ENCODE measurements around the gene BICDL1. TPM values are rescaled to one million over a fixed set of nuclear protein-coding genes. Genes with fewer than 3 reads are reported as not detected.
"Not testable (repeated sequence)": the region's sequence is repeated elsewhere in the genome, so short reads cannot be mapped to it uniquely, and the experiment has no call there.

BICDL1 gene
- polyA plus RNA-seq, 3 donors, result 34.7 to 62.4 (median 35.3) TPM

DNA sequence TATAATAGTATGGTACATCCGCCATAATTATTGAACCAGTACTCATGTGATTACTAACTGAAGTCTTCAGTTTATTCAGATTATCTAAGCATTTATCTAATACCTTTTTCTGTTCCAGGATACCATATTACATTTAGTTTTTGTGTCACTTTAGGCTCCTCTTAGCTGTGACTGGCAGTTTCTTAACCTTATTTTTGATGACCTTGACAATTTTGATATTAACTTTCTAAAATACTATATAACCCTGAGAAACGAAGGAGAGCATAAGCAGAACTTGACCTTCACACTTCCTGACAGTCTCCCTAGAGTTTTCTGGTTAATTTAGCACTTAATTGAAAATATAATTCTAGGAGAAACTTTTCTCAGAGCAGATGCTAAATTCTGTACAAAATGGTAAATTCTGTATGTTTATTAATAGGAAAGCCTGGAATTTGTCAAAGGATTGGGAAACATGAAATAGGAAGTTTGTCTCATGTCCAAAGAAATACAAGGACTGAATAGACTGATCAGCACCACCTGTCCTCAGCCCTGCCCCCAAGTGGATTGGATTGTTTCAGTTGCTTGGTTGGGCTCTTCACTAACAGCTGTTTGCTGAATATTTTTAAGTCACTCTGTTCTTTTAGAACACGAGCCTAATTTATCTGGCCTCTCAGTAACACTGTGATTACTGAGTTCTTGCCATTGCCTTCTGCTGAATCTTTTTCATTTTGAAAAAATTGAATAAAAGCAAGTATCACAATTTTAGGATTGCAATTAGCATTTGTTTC lies 6.0 kb downstream of the BICDL1 start:
- DNase-seq (ENCODE audit: extremely low read depth in 1 of 11, low read depth in 9 of 11, low spot score in 4 of 11), result no peak

DNA sequence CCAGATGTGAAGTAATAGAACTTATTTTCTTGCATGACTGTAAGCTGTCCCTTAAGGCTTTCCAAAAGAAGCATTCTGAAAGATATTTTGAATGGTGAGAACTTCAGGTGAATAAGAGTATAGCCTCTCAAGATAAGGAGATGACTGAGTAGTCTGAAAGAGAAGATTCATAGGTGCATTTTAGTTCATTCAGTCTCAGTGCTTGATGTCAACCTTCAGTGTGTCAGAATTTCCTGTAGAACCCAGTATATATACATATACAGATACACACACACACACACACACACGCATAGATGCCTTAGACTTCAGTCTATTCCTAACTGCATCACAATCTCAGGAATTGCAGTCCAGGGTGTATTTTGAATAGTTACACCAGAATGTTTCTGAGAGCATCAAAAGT lies 7.4 kb downstream of the BICDL1 start:
- DNase-seq (ENCODE audit: extremely low read depth in 1 of 11, low read depth in 9 of 11, low spot score in 4 of 11), result no peak

DNA sequence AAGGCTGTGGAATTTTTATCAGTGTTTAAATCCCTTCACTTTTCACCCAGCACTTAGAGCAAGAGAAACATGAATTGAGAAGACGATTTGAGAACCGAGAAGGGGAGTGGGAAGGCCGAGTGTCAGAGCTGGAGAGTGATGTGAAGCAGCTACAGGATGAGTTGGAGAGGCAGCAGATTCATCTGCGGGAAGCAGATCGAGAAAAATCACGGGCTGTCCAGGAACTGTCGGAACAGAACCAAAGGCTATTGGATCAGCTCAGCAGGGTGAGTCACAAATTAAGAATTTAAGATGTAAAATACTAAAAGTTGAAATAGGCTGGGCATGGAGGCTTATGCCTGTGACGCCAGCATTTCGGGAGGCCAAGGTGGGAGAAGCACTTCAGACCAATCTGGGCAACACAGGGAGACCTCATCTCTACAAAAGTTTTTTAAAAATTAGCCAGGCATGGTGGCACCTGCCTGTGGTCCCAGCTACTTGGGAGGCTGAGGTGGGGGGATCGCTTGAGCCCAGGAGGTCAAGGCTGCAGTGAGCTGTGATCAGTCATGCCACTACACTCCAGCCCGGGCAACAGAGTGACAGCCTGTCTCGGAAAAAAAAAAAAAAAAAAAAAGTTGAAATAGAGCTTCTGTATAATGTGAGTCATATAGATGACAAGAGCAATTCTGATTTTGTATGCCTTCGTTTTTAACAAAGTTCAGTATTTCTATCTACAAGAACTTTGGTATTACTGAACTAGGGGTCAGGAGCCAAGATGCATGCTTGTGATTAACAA lies 9.6 kb downstream of the BICDL1 start:
- DNase-seq (ENCODE audit: extremely low read depth in 1 of 11, low read depth in 9 of 11, low spot score in 4 of 11), result no peak

DNA sequence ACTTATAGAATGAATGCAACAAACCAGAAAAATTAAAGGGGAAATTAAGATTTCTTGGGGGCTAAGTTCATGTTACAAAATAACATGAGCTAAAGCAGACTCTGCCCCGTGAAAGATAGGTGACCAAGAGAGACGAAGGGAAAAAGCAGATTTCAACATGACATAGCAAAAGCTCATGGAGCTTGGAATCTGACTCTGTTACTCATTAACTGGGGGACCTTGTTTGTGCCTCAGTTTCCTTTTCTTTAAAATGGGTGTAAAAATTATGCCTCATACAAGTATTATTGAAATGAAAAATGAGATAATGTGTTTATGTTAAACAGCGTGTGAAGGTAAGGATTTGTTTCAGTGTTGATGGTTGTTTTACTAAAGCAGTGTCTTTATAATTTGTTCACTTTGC lies 11.5 kb downstream of the BICDL1 start:
- no peak for DNase-seq (ENCODE audit: extremely low read depth in 1 of 11, low read depth in 9 of 11, low spot score in 4 of 11)

DNA sequence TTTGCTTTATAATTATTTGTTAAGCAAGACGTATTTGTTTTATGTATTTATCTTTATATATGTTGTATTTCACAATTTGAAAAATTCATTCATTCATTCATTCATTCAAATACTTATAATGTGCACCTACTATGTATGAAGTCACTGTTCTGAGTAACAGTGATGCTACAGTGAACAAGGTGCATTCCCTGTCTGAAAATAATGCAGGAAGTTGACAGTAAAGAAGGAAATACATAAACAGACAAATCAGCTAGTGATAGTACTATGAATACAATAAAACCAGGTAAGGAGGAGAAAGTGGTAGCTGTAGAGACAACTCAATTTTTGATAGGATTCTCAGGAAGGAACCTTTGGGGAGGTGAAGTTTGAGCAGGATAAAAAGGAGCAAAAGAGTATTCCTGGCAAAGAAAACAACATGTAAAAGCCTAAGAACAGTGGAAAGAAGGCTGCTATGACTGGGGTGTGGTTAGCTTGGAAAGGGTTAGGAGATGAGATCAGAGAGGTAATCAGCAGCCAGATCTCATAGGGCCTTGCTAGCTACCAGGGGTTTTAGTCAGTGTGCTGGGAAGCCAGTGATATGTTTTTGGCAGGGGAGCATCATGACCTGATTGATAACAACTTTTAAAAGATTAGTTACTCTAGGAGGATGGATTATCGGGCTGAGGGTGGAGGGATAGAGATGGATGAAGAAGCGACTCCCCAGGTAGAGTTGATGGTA lies 17.4 kb downstream of the BICDL1 start:
- DNase-seq (ENCODE audit: extremely low read depth in 1 of 11, low read depth in 9 of 11, low spot score in 4 of 11), result no peak

DNA sequence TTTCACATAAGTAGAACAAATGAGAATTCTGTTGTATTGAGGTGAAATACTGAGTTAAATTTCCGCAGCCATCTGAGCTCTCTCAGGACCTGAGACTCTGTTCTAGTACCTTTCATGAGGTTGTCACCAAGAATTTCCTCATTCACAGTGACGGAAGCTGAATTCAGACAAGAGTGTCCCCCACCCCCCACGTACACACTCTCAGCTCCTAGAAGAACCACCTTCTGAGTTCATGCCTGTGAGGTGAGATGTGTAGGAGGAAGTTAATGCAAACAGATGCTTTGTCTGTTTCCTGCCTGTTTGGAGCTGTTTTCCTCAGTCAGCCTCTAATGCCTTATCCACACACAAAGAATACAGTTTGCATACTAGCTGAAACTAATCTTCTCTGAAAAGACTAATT lies 18.2 kb downstream of the BICDL1 start:
- DNase-seq (ENCODE audit: extremely low read depth in 1 of 11, low read depth in 9 of 11, low spot score in 4 of 11), result no peak

DNA sequence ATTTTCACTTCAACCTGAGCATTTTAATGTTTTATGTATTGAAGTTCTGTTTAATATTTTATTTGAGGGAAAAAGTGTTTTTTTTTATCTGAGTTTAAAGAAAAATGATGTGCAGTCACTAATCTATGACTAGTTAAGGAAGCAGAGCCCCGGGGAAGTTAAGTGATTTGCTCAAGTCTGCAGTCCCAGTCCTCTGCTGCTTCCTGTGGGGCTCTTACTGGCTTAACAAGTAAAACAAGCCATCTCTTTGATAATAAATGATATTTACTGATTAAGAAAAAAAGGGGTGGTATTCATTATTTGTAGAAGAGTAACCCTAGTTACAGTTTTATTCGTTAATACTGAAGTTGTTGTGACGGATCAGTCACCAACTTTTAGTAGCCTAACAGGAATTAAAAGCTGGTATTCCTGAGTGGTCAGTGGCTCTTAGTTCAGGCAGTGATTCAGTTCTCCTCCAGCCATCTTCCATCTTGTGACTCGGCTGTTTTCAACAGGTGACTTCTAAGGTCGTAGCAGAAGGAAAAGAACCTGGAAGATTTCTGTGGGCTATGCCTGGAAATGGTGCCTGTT lies 21.7 kb downstream of the BICDL1 start:
- DNase-seq (ENCODE audit: extremely low read depth in 1 of 11, low read depth in 9 of 11, low spot score in 4 of 11), result no peak

DNA sequence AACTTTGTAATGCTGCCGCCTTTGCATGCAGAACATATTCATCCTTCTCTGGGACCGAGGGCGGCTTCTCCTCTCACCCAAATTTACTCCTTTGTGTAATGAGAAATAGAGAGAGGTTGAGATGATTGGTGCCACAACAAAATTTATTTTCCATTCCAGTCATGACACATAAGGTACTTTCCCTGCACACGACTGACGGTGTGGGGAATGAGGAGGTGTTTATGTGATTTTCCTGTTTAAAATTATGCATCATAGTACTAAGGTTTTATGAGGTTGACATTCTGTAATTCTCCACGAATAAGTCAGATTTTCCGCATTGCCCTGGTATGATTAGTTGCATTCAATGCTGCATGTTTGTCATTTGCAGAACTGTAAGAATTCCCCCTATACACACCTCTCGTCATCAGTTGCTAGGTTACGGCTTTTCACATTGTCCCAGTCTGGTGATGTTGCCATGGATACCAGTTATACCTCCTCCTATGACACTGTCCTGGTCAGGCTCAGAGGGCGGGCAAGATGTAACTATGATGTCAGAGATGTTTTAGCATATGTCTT lies 23.1 kb downstream of the BICDL1 start:
- DNase-seq (ENCODE audit: extremely low read depth in 1 of 11, low read depth in 9 of 11, low spot score in 4 of 11), result peak in 1 of 11 donors; percentile 2

DNA sequence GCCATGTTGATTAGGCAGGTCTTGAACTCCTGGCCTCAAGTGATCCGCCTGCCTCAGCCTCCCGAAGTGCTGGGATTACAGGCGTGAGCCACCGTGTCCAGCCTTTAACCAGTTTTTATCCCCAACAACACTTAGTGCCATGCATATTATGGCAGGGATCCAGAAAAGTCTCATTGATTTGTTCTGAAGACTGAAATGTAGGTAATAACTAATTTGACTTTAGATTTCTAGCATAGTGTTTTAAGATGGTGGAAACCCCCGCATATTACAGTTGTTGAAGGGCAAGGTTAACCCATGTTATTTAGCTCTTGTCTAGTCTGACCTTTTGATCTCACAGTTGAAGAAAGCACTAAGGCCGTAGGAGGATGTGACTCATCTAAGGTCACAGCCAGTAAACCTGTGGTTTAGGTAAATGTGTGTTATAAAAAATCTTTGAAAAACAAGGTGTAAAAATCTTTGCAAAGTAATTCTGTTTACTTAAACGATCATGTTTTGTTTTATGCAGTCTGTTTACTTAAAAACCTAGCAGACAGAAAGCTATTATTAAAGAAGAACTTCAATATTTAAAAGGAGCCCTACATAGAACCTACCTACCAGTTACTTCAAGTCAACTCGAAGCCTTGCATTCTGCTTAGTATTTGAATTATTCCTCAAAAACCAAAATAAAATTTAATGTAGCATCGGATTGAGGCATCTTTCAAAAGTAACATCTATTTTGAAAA lies 24.8 kb downstream of the BICDL1 start:
- no peak for DNase-seq (ENCODE audit: extremely low read depth in 1 of 11, low read depth in 9 of 11, low spot score in 4 of 11)

DNA sequence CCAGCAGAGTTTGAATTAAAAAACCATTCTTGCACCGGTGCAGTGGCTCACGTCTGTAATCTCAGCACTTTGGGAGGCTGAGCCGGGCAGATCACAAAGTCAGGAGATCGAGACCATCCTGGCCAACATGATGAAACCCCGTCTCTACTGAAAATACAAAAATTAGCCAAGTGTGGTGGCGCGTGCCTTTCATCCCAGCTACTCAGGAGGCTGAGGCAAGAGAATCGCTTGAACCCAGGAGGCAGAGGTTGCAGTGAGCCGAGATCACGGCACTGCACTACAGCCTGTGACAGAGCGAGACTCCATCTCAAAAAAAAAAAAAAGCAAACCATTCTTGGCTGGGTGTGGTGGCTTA lies 25.3 kb downstream of the BICDL1 start:
- DNase-seq (ENCODE audit: extremely low read depth in 1 of 11, low read depth in 9 of 11, low spot score in 4 of 11), result not testable (repeated sequence)

DNA sequence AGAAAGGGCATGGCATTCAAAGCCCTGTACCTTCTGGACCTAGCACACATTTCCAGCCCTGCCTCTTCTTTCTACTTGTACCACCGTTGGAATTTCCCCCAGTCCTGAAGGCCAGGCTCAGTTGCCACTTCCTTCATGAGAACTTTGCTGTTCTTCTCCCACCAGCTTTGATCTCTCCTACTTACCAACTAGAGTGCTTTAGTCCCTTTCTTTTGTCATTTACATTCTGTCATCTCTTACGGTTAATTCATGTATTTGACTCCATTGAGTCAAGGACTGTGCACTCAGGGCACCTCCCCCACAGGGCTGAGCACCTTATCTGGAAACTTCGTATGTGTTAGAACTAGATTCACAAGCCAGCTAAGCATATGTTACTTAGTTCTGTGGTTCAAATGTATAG lies 26.3 kb downstream of the BICDL1 start:
- no peak for DNase-seq (ENCODE audit: extremely low read depth in 1 of 11, low read depth in 9 of 11, low spot score in 4 of 11)

DNA sequence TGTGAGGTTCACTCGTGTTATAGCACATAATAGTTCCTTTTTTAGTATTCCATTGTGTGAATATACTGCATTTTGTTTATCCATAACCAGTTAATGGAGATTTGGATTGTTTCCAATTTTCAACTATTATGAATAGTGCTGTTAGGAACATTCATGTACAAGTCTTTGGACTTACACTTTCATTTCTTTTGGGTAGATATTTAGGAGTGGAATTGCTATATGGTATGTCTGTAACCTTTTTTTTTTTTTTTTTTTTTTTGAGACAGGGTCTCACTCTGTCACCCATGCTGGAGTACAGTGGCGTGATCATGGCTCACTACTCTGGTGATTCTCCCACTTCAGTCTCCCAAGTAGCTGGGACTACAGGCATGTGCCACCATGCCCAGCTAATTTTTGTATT lies 27.2 kb downstream of the BICDL1 start:
- DNase-seq (ENCODE audit: extremely low read depth in 1 of 11, low read depth in 9 of 11, low spot score in 4 of 11), result not testable (repeated sequence)

DNA sequence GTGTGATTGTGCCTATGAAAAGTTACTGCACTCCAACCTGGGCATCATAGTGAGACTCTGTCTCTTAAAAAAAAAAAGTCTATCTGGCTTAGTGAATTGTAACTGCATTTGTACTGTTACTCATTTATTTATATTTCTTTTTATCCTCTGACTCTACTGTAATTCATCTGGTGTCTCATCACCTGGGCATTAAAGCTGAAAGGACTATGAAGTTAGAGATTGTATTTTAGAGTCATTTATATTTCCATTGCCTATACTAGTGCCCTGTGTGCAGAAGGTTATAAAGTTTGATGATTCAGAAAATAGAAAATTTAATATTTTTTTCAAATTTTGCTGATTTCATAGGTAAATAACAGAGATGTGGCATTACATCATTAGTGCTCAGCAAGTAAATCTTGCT lies 30.2 kb downstream of the BICDL1 start:
- no peak for DNase-seq (ENCODE audit: extremely low read depth in 1 of 11, low read depth in 9 of 11, low spot score in 4 of 11)

DNA sequence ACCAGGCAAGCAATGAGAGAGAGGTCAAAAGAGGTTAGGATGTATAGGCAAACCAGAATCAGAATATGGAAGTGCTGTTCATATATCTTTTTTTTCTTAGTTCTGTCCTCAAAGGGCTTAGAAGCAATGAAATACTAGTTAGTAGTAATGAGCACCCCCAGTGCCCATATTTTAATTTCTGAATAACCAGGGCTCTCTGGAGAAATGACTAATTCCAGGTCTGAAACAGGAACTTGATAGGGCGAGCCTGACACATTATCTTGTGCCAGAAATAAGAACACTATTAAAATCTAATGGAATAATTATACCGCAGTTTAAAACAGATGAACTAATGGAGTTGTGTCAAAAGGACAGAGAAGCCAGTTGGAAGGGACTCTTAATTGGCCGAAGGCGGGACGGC lies 30.9 kb downstream of the BICDL1 start:
- no peak for DNase-seq (ENCODE audit: extremely low read depth in 1 of 11, low read depth in 9 of 11, low spot score in 4 of 11)

DNA sequence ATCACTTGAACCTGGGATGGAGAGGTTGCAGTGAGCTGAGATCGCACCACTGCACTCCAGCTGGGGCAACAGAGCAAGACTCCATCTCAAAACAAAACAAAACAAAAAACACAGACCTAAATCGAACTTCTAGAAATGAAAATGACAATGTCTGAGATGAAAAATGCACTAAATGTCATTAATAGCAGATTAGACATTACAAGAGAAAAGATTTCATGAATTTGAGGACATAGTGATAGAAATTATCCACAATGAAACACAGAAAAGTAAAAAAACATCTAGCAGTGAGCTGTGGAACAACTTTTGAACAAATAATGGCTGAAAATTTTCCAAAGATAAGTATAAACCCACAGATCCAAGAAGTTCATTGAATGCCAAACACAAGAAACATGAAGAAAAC lies 35.2 kb downstream of the BICDL1 start:
- DNase-seq (ENCODE audit: extremely low read depth in 1 of 11, low read depth in 9 of 11, low spot score in 4 of 11), result no peak

DNA sequence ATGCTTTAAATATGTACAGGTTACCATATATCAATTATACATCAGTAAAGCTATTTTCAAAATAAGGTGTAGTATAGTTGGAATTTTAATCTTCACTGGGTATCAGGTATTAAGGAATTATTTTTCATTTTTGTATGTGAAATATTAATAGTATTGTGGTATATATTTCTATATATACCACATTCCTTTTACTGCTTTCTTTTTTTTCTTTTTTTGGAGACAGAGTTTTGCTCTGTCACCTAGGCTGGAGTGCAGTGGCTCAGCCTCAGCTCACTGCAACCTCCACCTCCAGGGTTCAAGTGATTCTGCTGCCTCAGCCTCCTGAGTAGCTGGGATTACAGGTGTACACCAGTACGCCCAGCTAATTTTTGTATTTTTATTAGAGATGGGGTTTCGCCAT lies 36.6 kb downstream of the BICDL1 start:
- no peak for DNase-seq (ENCODE audit: extremely low read depth in 1 of 11, low read depth in 9 of 11, low spot score in 4 of 11)

DNA sequence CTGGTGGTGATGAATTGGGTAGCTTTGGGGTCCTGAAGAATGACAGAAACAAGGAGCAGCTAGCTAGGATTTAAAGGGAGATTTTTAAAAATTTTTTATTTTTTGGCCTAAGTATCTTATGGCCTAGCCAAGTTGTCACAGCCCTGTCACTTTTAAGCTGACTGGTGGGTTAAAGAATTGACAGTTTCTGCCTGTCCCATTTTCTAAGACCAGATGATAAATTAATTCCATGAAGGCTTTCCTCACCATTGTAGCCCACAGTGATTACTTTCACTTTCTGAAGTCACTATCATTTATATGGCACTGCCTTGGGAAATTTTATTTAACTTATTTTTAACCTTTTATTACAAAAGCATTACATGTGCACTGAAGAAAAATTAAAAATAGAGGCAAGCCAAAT lies 43.2 kb downstream of the BICDL1 start:
- no peak for DNase-seq (ENCODE audit: extremely low read depth in 1 of 11, low read depth in 9 of 11, low spot score in 4 of 11)

DNA sequence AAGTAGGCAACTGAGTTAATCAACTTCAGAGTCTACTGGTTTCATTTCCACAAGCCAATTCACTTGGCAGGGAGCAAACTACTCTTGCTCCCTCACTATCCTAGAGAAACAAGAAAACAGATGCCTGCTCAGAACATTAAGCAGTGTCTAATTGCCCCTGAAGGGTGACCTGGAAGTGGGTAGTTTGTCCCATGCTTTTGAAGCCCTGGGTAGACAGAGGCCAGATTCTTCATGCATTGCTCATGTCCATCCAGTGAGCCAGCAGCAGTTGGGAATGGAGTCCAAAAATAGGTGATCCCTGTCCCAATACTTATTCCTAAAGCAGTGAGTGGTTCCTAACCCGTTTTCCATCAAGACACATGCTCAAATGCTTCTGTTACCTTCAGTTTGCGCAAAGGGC lies 48.8 kb downstream of the BICDL1 start:
- no peak for DNase-seq (ENCODE audit: extremely low read depth in 1 of 11, low read depth in 9 of 11, low spot score in 4 of 11)

DNA sequence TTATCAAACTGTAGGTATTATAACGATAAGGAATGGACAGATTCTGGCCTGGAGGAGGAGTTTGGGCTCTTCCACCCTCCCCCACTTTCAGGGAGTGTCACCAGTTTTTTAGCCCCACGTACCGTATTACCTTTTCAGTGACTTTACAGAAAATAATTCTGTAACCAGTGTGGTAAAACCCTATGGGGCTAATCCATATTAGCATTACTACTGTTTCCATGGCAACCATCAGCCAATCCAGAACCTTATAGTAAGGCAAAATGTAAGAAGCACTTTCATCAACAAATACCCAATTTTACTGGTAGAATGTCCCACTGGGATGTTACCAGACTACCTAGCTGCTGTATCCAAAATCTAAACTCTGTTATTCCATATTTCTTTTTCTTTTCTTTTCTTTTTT lies 50.7 kb downstream of the BICDL1 start:
- no peak for DNase-seq (ENCODE audit: extremely low read depth in 1 of 11, low read depth in 9 of 11, low spot score in 4 of 11)

Data from renal cortex interstitium (tissue), 11 donors.